ENCODE results near the gene BCL7A. TPM values are rescaled to one million over a fixed set of nuclear protein-coding genes. Genes with fewer than 3 reads are reported as not detected.
A peak's percentile ranks its signal among the peaks of the same experiment; 100 is the strongest.
"Not testable (repeated sequence)": the region's sequence is repeated elsewhere in the genome, so short reads cannot be mapped to it uniquely, and the experiment has no call there.

Gene BCL7A
- total and polyA plus RNA-seq, 4 experiments from 2014 or later, result 1.5 to 3.7 (median 2.8) TPM

- H3K27me3 Mint-ChIP-seq, result no peaks in the 10 kb centered on the region
- H3K9me3 Mint-ChIP-seq, result peaks cover 0 to 2% (median 0%) of the 10 kb centered on the region in 8 donors
- no peaks in the 10 kb centered on the region for H3K4me1 Mint-ChIP-seq
Measured at GRCh38 chr12:122048151-122048550, 26.5 kb downstream of the BCL7A start.

GRCh38 chr12:122049827-122050226 lies 28.1 kb downstream of the BCL7A start:
- ChIA-PET CTCF (ENCODE audit: partially characterized antibody) (interaction anchor here (1.1 kb wide), 1 partner anchor 17 kb away, joined by 3 read pairs; no protein-coding TSS in a partner anchor), POLR2A (ENCODE audit: partially characterized antibody) (no interaction called here)
- no peaks in the 10 kb centered on the region for H3K27me3 ChIP-seq (ENCODE audit: insufficient read depth, low read length)

More at GRCh38 chr12:122048151-122048550, 26.5 kb downstream of the BCL7A start:
- ChIA-PET CTCF (ENCODE audit: partially characterized antibody) (interaction anchor here (1.0 to 2.0 kb wide), 3 partner anchors 12 to 308 kb away, joined by 3 to 7 read pairs (median 3); no protein-coding TSS in a partner anchor), POLR2A (ENCODE audit: partially characterized antibody) (no interaction called here)
- no peak for DNase-seq
- Mint-ChIP-seq H3K36me3 (peaks cover 0 to 2% of the 10 kb centered on the region in 2 donors), H3K27ac (no peak overlapping the region), H3K4me3 (no peak overlapping the region)
- Histone ChIP-seq H3K27me3 (ENCODE audit: insufficient read depth, low read length) (no peaks in the 10 kb centered on the region), H3K36me3 (ENCODE audit: insufficient read depth, low read length) (no peaks in the 10 kb centered on the region), H3K4me3 (ENCODE audit: low read length in 2 of 2) (no peak overlapping the region), H3K27ac (ENCODE audit: low read depth, low read length) (no peak overlapping the region), H3K9me3 (ENCODE audit: control insufficient read depth in 1 of 2, low read length in 2 of 2) (no peaks in the 10 kb centered on the region), H3K4me1 (ENCODE audit: insufficient read depth, low read length) (no peaks in the 10 kb centered on the region)
- intact Hi-C loops (cut with micrococcal nuclease), result no loop called here

GRCh38 chr12:122050706-122051105 lies 29.0 kb downstream of the BCL7A start:
- Mint-ChIP-seq H3K27me3 (no peaks in the 10 kb centered on the region), H3K36me3 (peaks cover 0 to 2% of the 10 kb centered on the region in 2 donors), H3K4me3 (no peak overlapping the region), H3K27ac (no peak overlapping the region), H3K4me1 (peaks cover 0 to 7% (median 5%) of the 10 kb centered on the region in 4 donors), H3K9me3 (no peaks in the 10 kb centered on the region)
- H3K4me3 ChIP-seq (ENCODE audit: low read length in 2 of 2), result no peak overlapping the region
- H3K36me3 ChIP-seq (ENCODE audit: insufficient read depth, low read length), result no peaks in the 10 kb centered on the region
- H3K4me1 ChIP-seq (ENCODE audit: insufficient read depth, low read length), result peaks cover 4% of the 10 kb centered on the region
- H3K27me3 ChIP-seq (ENCODE audit: insufficient read depth, low read length), result no peaks in the 10 kb centered on the region
- no peaks in the 10 kb centered on the region for H3K9me3 ChIP-seq (ENCODE audit: control insufficient read depth in 1 of 2, low read length in 2 of 2)
- ChIA-PET CTCF (ENCODE audit: partially characterized antibody) (interaction anchor here (2.5 kb wide), 1 partner anchor 72 kb away, joined by 27 read pairs; no protein-coding TSS in a partner anchor), POLR2A (ENCODE audit: partially characterized antibody) (no interaction called here)
- intact Hi-C loops (cut with micrococcal nuclease), result no loop called here
- H3K27ac ChIP-seq (ENCODE audit: low read depth, low read length), result no peak overlapping the region
- DNase-seq, result no peak

More at GRCh38 chr12:122049827-122050226, 28.1 kb downstream of the BCL7A start:
- H3K9me3 ChIP-seq (ENCODE audit: control insufficient read depth in 1 of 2, low read length in 2 of 2), result no peaks in the 10 kb centered on the region
- intact Hi-C loops (cut with micrococcal nuclease), result no loop called here
- Mint-ChIP-seq H3K36me3 (peaks cover 0 to 2% of the 10 kb centered on the region in 2 donors), H3K27ac (peak overlapping the region in 1 of 7 donors; percentile 12), H3K4me1 (peaks cover 0 to 6% (median 5%) of the 10 kb centered on the region in 4 donors), H3K9me3 (peaks cover 0 to 2% (median 0%) of the 10 kb centered on the region in 8 donors), H3K27me3 (no peaks in the 10 kb centered on the region), H3K4me3 (no peak overlapping the region)
- H3K36me3 ChIP-seq (ENCODE audit: insufficient read depth, low read length), result no peaks in the 10 kb centered on the region
- DNase-seq, result no peak
- H3K4me1 ChIP-seq (ENCODE audit: insufficient read depth, low read length), result peaks cover 4% of the 10 kb centered on the region
- no peak overlapping the region for H3K4me3 ChIP-seq (ENCODE audit: low read length in 2 of 2)
- H3K27ac ChIP-seq (ENCODE audit: low read depth, low read length), result no peak overlapping the region

GRCh38 chr12:122051231-122051876 lies 29.7 kb downstream of the BCL7A start:
- intact Hi-C loops (cut with micrococcal nuclease), result no loop called here
- peaks cover 4% of the 10 kb centered on the region for H3K4me1 ChIP-seq (ENCODE audit: insufficient read depth, low read length)
- H3K36me3 ChIP-seq (ENCODE audit: insufficient read depth, low read length), result no peaks in the 10 kb centered on the region
- no peak overlapping the region for H3K27ac ChIP-seq (ENCODE audit: low read depth, low read length)
- no peaks in the 10 kb centered on the region for H3K9me3 ChIP-seq (ENCODE audit: control insufficient read depth in 1 of 2, low read length in 2 of 2)
- ChIA-PET POLR2A (ENCODE audit: partially characterized antibody) (interaction anchor here (0.9 kb wide), 1 partner anchor 72 kb away, joined by 3 read pairs; no protein-coding TSS in a partner anchor), CTCF (ENCODE audit: partially characterized antibody) (interaction anchor here (0.5 to 2.5 kb wide), 2 partner anchors 67 to 71 kb away, joined by 3 to 27 read pairs; no protein-coding TSS in a partner anchor)
- Mint-ChIP-seq H3K27me3 (no peaks in the 10 kb centered on the region), H3K36me3 (no peaks in the 10 kb centered on the region), H3K4me3 (no peak overlapping the region), H3K9me3 (no peaks in the 10 kb centered on the region), H3K4me1 (peaks cover 0 to 7% (median 5%) of the 10 kb centered on the region in 4 donors), H3K27ac (no peak overlapping the region)
- no peak overlapping the region for H3K4me3 ChIP-seq (ENCODE audit: low read length in 2 of 2)
- no peak for DNase-seq
- no peaks in the 10 kb centered on the region for H3K27me3 ChIP-seq (ENCODE audit: insufficient read depth, low read length)

- H3K9me3 Mint-ChIP-seq, result no peaks in the 10 kb centered on the region
- H3K4me3 Mint-ChIP-seq, result no peak overlapping the region
- CTCF ChIA-PET (ENCODE audit: partially characterized antibody), result interaction anchor here (0.5 to 2.5 kb wide), 2 partner anchors 67 to 70 kb away, joined by 3 to 27 read pairs; no protein-coding TSS in a partner anchor
- no peak overlapping the region for H3K4me3 ChIP-seq (ENCODE audit: low read length in 2 of 2)
- no peaks in the 10 kb centered on the region for H3K27me3 Mint-ChIP-seq
- no peaks in the 10 kb centered on the region for H3K36me3 ChIP-seq (ENCODE audit: insufficient read depth, low read length)
- no peak overlapping the region for H3K27ac Mint-ChIP-seq
- H3K4me1 ChIP-seq (ENCODE audit: insufficient read depth, low read length), result peaks cover 4% of the 10 kb centered on the region
- H3K36me3 Mint-ChIP-seq, result no peaks in the 10 kb centered on the region
- no peaks in the 10 kb centered on the region for H3K9me3 ChIP-seq (ENCODE audit: control insufficient read depth in 1 of 2, low read length in 2 of 2)
- DNase-seq, result no peak
- no peak overlapping the region for H3K27ac ChIP-seq (ENCODE audit: low read depth, low read length)
- POLR2A ChIA-PET (ENCODE audit: partially characterized antibody), result interaction anchor here (0.9 kb wide), 1 partner anchor 71 kb away, joined by 3 read pairs; no protein-coding TSS in a partner anchor
- peaks cover 0 to 7% (median 5%) of the 10 kb centered on the region in 4 donors for H3K4me1 Mint-ChIP-seq
- intact Hi-C loops (cut with micrococcal nuclease), result no loop called here
- H3K27me3 ChIP-seq (ENCODE audit: insufficient read depth, low read length), result no peaks in the 10 kb centered on the region
Measured at GRCh38 chr12:122052285-122052684, 30.6 kb downstream of the BCL7A start.

- intact Hi-C loops (cut with micrococcal nuclease), result loop anchor here (1.0 kb wide), 5 partner anchors 26 to 301 kb away; partner anchors contain the start of gene VPS33A
- H3K36me3 Mint-ChIP-seq, result no peaks in the 10 kb centered on the region
Measured at GRCh38 chr12:122054842-122055520, 33.3 kb downstream of the BCL7A start.

GRCh38 chr12:122056406-122056805 lies 34.7 kb downstream of the BCL7A start:
- intact Hi-C loops (cut with micrococcal nuclease); H3K4me3 ChIP-seq (ENCODE audit: low read length in 2 of 2); H3K9me3 ChIP-seq (ENCODE audit: control insufficient read depth in 1 of 2, low read length in 2 of 2); H3K27ac Mint-ChIP-seq; H3K36me3 Mint-ChIP-seq; H3K4me1 Mint-ChIP-seq; H3K27me3 Mint-ChIP-seq; H3K4me1 ChIP-seq (ENCODE audit: insufficient read depth, low read length); DNase-seq; H3K9me3 Mint-ChIP-seq; H3K4me3 Mint-ChIP-seq; H3K36me3 ChIP-seq (ENCODE audit: insufficient read depth, low read length); H3K27ac ChIP-seq (ENCODE audit: low read depth, low read length); H3K27me3 ChIP-seq (ENCODE audit: insufficient read depth, low read length): not testable (repeated sequence)
- ChIA-PET POLR2A (ENCODE audit: partially characterized antibody) (interaction anchor here (0.6 kb wide), 1 partner anchor 1601 kb away, joined by 3 read pairs; no protein-coding TSS in a partner anchor), CTCF (ENCODE audit: partially characterized antibody) (interaction anchor here (0.6 to 8.2 kb wide), 6 partner anchors 10 to 855 kb away, joined by 3 to 186 read pairs (median 5); partner anchors contain the start of gene MLXIP)

More at GRCh38 chr12:122054842-122055520, 33.3 kb downstream of the BCL7A start:
- Mint-ChIP-seq H3K4me1 (peaks cover 0 to 7% (median 5%) of the 10 kb centered on the region in 4 donors), H3K9me3 (no peaks in the 10 kb centered on the region), H3K27me3 (no peaks in the 10 kb centered on the region), H3K27ac (peak overlapping the region in 1 of 7 donors; percentile 38), H3K4me3 (no peak overlapping the region)
- Histone ChIP-seq H3K27ac (ENCODE audit: low read depth, low read length) (no peak overlapping the region), H3K36me3 (ENCODE audit: insufficient read depth, low read length) (no peaks in the 10 kb centered on the region), H3K4me3 (ENCODE audit: low read length in 2 of 2) (no peak overlapping the region), H3K4me1 (ENCODE audit: insufficient read depth, low read length) (peaks cover 4% of the 10 kb centered on the region), H3K9me3 (ENCODE audit: control insufficient read depth in 1 of 2, low read length in 2 of 2) (no peaks in the 10 kb centered on the region), H3K27me3 (ENCODE audit: insufficient read depth, low read length) (no peaks in the 10 kb centered on the region)
- ChIA-PET POLR2A (ENCODE audit: partially characterized antibody) (interaction anchor here (1.2 to 1.6 kb wide), 4 partner anchors 24 to 71 kb away, joined by 3 to 13 read pairs (median 6); partner anchors contain the start of gene MLXIP), CTCF (ENCODE audit: partially characterized antibody) (interaction anchor here (0.7 to 8.2 kb wide), 33 partner anchors 9 to 301 kb away, joined by 3 to 186 read pairs (median 5); partner anchors contain the start of genes CFAP251 and MLXIP)
- DNase-seq, result no peak

Data from CD4-positive, alpha-beta memory T cell (primary cell).